Activated CD8-positive, alpha-beta T cell treated with anti-CD3 and anti-CD28 coated beads for 36 hours (primary cell): Measurements from ENCODE around the gene NPB. TPM values are rescaled to one million over a fixed set of nuclear protein-coding genes. Genes with fewer than 3 reads are reported as not detected.

Experiments
- ATAC-seq: fragments of 200-7000 bp; cut with Tn5 transposase; one replicate; pipeline ENCODE4 v1.10.0; 2021; ENCODE audit warnings: mild to moderate bottlenecking, moderate library complexity
- CTCF ChIA-PET: fragments of 350-600 bp; sonication (Branson Sonifier 250); formaldehyde crosslinking; loops from one replicate; lab custom pipeline; 2021; ENCODE audit warnings: antibody characterized with exemption; lab: Charles Lee
- POLR2A ChIA-PET: fragments of 350-600 bp; sonication (Branson Sonifier 250); formaldehyde crosslinking; loops from one replicate; lab custom pipeline; 2021; ENCODE audit warnings: antibody characterized with exemption; lab: Charles Lee
- DNase-seq: peaks from one replicate; pipeline ENCODE4 v3.0.0-alpha.2; 2020
- H3K27ac Mint-ChIP-seq: one replicate; pipeline ENCODE4 v1.8.0; 2021; ENCODE audit warnings: mild to moderate bottlenecking, mixed read lengths
- H3K27me3 Mint-ChIP-seq: one replicate; pipeline ENCODE4 v1.8.0; 2021; ENCODE audit warnings: mixed read lengths
- H3K36me3 Mint-ChIP-seq: one replicate; pipeline ENCODE4 v1.8.0; 2021; ENCODE audit warnings: low read depth, mixed read lengths
- H3K4me1 Mint-ChIP-seq: one replicate; pipeline ENCODE4 v1.8.0; 2021; ENCODE audit warnings: low read depth, mixed read lengths
- H3K4me3 Mint-ChIP-seq: one replicate; pipeline ENCODE4 v1.8.0; 2021; ENCODE audit warnings: mild to moderate bottlenecking, moderate library complexity, mixed read lengths
- H3K9me3 Mint-ChIP-seq: one replicate; pipeline ENCODE4 v1.8.0; 2021; ENCODE audit warnings: mixed read lengths
- intact Hi-C: fragments of 100-400 bp; cut with micrococcal nuclease; formaldehyde crosslinking; loops from one replicate; pipeline ENCODE4 v1.10.0; 2022
- total RNA-seq, 2 experiments: library from RNA; stranded (reverse); gene quantifications; one replicate each; pipeline ENCODE4 v1.2.3, GENCODE V29; 2021
- TF ChIP-seq, protein P1 (sequence below): fragments of 200-600 bp; IDR thresholded peaks from one replicate; pipeline ENCODE4 v1.8.0; 2022; ENCODE audit warnings: antibody characterized with exemption, mild to moderate bottlenecking

The NPB gene
- total RNA-seq, 2 experiments from 2014 or later: 0.18 TPM; not detected in 1

DNA sequence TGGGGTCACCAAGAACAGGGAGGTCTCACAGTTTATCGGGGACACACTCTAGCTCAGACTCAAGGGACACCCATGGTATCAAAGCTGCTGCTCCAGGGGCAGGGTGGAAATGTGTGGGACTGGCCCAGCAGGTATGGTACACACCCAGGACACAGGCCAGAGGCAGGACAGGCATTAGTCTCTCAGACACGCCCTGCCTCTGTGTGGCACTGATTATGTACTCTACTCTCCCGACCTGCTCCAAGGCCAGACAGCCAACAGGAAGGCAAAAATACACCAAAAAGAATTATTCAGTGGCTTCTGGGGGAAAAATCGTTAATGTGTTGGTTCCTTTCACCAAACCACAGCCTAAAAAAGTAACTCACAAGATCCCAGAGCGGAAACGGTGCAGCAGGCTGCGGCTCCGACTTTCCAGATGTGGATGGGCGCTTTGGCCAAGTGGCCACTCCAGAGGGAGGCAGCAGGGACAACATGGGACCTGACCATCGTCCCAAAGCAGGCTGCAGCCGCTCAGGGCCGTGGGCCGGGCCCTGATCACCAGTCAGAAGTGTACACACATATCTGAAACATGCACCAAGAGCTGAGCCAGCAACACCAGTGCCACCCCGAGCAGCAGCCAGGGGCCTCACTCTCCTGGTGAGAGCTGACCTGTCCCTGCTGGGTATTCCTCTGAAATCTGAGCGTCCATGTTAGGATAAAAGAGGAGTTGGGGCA is 17.0 kb downstream of the NPB start:
- DNase-seq (no peak), ATAC-seq (no peak)
- ChIA-PET CTCF (no interaction called here), POLR2A (interaction anchor here (1.1 kb wide), 1 partner anchor 101 kb away, joined by 3 read pairs; no protein-coding TSS in a partner anchor)
- H3K27me3 Mint-ChIP-seq: no peaks in the 10 kb centered on the region
- no peaks in the 10 kb centered on the region for H3K9me3 Mint-ChIP-seq
- intact Hi-C loops: no loop called here
- H3K36me3 Mint-ChIP-seq: peaks cover 14% of the 10 kb centered on the region
- peaks cover 20% of the 10 kb centered on the region for H3K4me1 Mint-ChIP-seq
- H3K27ac Mint-ChIP-seq: peak overlapping the region; percentile 39
- peak overlapping the region; percentile 83 for H3K4me3 Mint-ChIP-seq
- TF ChIP-seq, protein P1, sequence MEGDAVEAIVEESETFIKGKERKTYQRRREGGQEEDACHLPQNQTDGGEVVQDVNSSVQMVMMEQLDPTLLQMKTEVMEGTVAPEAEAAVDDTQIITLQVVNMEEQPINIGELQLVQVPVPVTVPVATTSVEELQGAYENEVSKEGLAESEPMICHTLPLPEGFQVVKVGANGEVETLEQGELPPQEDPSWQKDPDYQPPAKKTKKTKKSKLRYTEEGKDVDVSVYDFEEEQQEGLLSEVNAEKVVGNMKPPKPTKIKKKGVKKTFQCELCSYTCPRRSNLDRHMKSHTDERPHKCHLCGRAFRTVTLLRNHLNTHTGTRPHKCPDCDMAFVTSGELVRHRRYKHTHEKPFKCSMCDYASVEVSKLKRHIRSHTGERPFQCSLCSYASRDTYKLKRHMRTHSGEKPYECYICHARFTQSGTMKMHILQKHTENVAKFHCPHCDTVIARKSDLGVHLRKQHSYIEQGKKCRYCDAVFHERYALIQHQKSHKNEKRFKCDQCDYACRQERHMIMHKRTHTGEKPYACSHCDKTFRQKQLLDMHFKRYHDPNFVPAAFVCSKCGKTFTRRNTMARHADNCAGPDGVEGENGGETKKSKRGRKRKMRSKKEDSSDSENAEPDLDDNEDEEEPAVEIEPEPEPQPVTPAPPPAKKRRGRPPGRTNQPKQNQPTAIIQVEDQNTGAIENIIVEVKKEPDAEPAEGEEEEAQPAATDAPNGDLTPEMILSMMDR: no peak

DNA sequence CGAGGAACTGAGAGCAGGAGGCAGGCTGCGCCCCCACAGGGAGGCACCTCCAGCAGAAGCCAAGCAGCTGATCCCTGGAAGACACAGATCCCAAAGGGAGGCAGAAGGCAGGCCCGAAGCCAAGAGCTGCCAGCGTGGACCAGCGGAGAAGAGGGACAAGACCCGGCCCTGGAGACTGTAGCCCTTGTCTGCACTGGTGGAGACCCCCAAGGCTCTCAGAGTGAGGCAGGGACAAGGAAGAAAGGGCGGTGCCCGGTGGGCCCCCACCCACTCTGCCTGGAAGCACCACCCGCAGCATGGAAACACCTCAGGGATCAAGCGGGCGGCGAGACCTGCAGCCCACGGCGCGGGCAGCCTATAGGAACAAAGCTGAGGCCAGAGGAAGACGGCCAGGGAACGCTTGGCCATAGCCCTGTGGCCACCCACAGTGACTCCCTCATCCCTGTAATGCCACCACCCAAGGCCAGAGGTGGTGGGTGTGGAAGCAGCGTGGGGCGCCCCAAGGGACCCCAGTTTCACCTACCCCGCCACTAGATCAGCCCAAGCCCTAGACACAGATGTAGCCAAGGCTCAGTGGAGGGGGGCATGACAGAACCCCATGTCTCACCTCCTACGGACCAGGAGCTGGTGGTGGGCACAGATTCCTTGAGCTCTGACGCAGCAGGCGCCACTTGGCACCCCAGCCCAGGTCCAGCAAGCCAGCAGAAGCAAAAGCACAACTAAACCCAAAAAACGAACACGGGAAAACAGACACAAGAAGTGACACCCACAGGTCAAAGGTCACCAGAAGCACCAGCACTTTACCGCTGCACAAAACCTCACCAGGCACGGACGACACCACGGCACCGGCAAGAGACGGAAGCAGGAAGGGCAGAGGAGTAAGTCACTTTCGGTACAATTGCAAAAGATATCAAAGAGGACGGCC is 18.8 kb downstream of the NPB start:
- Mint-ChIP-seq H3K27me3 (no peaks in the 10 kb centered on the region), H3K4me1 (peaks cover 28% of the 10 kb centered on the region), H3K9me3 (no peaks in the 10 kb centered on the region), H3K27ac (no peak overlapping the region), H3K4me3 (no peak overlapping the region), H3K36me3 (peaks cover 11% of the 10 kb centered on the region)
- DNase-seq (no peak), ATAC-seq (no peak)
- CTCF ChIA-PET: no interaction called here
- TF ChIP-seq, protein P1: no peak
- intact Hi-C loops: no loop called here
- POLR2A ChIA-PET: interaction anchor here (0.9 kb wide), 1 partner anchor 18 kb away, joined by 4 read pairs; no protein-coding TSS in a partner anchor

DNA sequence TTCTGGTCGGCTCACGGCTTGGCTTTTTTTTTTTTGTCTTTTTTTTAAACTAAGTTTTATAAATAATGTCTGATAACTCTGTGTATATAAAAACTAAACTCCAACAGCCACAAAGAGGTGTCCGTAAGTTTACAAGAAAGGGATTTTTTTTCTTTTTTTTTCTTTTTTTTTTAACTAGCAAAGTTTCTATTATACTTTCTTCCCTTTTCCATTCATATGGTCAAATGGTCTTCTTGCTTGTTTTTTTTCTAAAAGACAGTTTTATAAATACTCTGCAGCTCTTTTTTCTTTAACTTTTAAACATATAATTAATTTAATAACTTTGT is 19.5 kb downstream of the NPB start:
- H3K27ac Mint-ChIP-seq: no peak overlapping the region
- peaks cover 8% of the 10 kb centered on the region for H3K36me3 Mint-ChIP-seq
- ATAC-seq (no peak), DNase-seq (no peak)
- CTCF ChIA-PET: no interaction called here
- H3K27me3 Mint-ChIP-seq: no peaks in the 10 kb centered on the region
- TF ChIP-seq, protein P1: no peak
- POLR2A ChIA-PET: interaction anchor here (0.9 kb wide), 1 partner anchor 19 kb away, joined by 4 read pairs; no protein-coding TSS in a partner anchor
- H3K4me3 Mint-ChIP-seq: no peak overlapping the region
- intact Hi-C loops: no loop called here
- no peaks in the 10 kb centered on the region for H3K9me3 Mint-ChIP-seq
- peaks cover 31% of the 10 kb centered on the region for H3K4me1 Mint-ChIP-seq

DNA sequence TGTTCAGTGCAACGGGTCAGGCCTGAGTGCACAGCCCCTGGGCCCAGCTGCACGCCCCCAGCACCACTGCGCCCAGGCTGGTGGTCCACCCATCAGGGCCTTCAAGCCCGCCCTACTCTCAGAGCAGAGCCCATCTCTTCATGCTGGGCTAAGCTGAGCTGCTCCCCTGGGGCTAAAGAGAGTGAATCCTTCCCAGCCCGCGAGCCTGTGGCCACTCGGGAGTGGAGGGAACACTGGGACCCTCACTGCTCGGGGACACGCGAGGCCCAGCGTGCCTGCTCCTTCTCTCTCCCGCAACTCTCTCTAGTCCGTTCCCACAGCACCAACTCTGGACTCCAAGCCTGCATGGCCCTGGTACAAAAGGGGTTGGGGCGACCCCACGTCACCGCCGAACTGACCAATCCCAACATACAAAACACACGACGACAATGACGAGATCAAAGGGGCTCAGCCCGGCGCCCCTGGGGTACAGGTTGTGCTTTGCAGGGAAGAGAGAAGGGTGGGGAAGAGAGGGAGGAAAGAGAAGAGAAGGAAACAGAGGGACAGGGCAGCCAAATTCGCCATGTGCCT is 20.0 kb downstream of the NPB start:
- intact Hi-C loops: no loop called here
- ChIA-PET CTCF (no interaction called here), POLR2A (interaction anchor here (2.4 kb wide), 2 partner anchors 8 to 12 kb away, joined by 6 to 9 read pairs; partner anchors contain the start of gene PCYT2)
- no peak overlapping the region for H3K4me3 Mint-ChIP-seq
- peaks cover 27% of the 10 kb centered on the region for H3K4me1 Mint-ChIP-seq
- peaks cover 4% of the 10 kb centered on the region for H3K36me3 Mint-ChIP-seq
- H3K27me3 Mint-ChIP-seq: no peaks in the 10 kb centered on the region
- TF ChIP-seq, protein P1: no peak
- H3K9me3 Mint-ChIP-seq: no peaks in the 10 kb centered on the region
- no peak for DNase-seq
- no peak overlapping the region for H3K27ac Mint-ChIP-seq
- no peak for ATAC-seq
